SH-SY5Y (cell line): ENCODE measurements around the gene SLC9A9.

Experiments
- GATA2 ChIP-seq: IDR thresholded peaks from 2 replicates; pipeline ENCODE4 v1.6.1; 2011; ENCODE audit warnings: mild to moderate bottlenecking, low read depth, low read length
- GATA3 ChIP-seq: IDR thresholded peaks from 2 replicates; pipeline ENCODE4 v1.6.1; 2011; ENCODE audit warnings: low read depth, mild to moderate bottlenecking, low read length, moderate library complexity

- no peak for TF ChIP-seq GATA2
- TF ChIP-seq GATA3: no peak
These were observed 194.3 kb downstream of the SLC9A9 start for GRCh38 chr3:143653935-143654334.
